GM18508 (cell line): Measurements from ENCODE around the gene DNAH9.

Experiments used
- ATAC-seq: cut with Tn5 transposase; IDR thresholded peaks from one replicate; pipeline ENCODE4 v1.9.1; 2021; ENCODE audit warnings: moderate number of reproducible peaks; ENCODE audit not compliant: insufficient read depth, unreplicated experiment

DNAH9 gene

DNA sequence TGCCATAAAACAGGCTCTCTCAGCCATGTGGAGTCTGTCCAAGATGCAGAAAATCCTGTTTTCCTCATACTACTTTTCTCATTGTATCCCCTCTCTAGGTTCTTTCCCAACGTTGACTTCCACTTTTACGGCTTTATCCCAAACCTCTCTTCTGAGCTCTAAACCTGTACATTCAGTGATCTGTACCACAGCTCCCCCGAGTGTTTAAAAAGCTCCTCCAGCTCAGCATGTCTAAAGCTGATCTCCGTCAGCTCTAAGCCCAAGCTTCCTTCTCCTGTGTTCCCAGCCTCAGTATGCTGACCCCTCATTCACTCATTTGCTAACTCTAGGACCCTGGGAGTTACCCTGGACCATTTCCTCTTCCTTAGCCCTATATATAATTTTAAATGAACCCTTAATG is 144.6 kb downstream of the DNAH9 start:
- ATAC-seq, result no peak

DNA sequence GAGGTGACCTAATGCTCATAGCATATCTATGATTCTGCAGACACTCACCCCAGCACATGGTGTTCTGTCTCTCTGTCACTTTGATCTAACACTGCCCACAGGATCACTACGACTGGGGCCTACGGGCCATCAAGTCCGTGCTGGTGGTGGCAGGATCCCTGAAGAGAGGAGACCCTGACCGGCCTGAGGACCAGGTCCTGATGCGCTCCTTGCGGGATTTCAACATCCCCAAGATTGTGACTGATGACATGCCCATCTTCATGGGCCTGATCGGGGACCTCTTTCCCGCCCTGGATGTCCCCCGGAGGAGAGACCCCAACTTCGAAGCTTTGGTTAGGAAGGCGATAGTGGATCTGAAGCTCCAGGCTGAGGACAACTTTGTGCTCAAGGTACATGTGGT is 146.4 kb downstream of the DNAH9 start:
- ATAC-seq, result no peak

DNA sequence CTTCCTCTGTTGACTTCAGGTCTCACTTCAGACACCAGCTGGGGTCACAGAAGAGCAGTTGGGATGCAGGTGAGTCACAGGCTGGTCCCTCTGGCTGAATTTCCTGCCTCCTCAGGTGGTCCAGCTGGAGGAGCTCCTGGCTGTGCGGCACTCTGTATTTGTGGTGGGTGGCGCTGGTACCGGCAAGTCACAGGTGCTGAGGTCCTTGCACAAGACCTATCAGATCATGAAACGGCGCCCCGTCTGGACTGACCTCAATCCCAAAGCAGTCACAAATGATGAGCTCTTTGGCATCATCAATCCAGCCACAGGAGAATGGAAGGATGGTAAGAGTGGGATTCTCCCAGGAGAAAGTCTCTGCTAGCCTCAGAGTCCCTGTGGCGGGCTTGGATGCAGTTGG is 149.2 kb downstream of the DNAH9 start:
- ATAC-seq, result no peak

DNA sequence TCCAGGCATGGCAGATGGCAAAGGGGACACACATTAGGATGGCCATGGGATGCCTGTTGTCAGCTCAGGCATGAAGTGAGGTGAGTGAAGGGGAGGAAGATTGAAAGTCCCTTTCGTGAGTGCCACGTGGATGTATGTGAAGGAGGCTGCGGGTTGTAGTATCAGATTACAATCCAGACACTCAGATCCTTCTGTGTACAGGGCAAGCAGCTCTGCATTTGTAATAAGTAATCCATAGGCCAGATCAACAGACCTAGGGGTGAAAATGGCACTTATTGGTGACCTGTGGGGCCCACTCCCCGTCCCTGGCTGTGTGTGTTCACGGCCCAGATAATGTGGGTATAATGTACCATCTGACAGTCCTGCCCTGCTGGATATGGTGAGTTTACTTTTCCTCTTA is 159.5 kb downstream of the DNAH9 start:
- no peak for ATAC-seq

DNA sequence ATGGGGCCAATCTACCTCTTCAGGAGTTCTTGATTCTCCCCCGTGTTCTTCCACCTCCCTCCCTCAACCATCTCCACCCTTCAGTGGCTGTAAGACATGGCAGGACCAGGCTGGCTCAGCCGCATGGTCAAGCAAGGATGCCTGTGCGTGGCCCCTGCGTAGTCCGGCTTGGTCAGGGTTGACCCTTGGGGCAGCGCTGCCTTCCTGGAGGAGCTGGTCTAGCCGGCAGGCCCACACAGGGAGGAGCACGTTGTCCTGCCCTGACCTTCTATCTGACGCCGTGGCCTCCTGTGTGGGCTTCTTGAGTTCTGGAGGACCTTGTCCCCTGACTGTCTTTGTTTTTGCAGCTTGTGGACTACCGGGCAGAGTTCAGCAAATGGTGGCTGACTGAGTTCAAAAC is 169.8 kb downstream of the DNAH9 start:
- ATAC-seq, result no peak

DNA sequence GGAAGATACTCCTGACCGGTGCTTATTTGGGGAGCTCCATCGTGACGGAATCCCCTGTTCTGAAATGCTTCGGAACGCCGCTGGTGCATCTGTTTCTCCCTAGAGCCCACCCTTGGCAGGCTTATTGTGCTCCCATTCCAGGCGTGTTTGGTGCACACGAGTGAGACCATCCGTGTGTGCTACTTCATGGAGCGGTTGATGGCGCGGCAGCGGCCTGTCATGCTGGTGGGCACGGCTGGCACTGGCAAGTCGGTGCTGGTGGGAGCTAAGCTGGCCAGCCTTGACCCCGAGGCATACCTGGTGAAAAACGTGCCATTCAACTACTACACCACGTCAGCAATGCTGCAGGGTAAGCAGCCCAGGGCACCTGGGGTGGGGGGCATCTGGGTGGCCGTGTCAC is 170.7 kb downstream of the DNAH9 start:
- no peak for ATAC-seq

DNA sequence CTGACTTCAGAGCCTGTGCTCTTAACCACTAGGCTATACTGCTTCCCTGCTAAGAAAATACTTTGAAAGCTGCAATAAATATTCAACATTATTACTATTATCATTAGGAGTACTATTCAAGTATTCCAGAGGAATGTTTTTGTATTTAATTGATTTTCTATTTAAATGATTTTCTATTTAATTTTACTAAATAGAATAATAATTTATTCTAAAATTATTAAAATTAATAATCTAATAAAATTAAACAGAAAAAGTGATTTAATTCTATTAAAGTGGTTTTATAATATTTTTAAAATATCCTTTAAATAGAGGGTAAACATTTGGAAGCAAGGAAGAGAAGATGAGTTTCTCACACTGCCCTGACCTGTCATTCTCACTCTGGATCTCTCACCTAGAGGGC is 173.8 kb downstream of the DNAH9 start:
- ATAC-seq, result no peak

DNA sequence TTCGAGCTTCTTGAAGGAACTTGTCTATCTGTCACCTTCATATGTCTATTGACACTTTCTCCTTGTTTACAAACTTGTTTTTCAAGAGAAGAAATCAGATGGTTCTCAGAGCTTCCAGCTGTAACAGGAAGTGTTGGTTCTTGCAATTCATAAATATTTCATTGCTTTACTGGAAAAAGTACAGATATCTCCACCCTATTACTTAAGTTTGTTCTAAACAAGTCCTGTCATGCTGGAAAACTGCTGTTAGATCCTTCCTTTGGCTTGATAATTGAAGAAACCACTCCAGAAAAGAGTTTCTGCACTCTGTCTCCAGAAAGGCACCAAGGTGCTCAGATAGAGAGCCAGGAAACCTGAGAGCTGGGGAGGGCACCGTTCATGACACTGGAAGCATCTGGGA is 181.6 kb downstream of the DNAH9 start:
- ATAC-seq, result no peak

DNA sequence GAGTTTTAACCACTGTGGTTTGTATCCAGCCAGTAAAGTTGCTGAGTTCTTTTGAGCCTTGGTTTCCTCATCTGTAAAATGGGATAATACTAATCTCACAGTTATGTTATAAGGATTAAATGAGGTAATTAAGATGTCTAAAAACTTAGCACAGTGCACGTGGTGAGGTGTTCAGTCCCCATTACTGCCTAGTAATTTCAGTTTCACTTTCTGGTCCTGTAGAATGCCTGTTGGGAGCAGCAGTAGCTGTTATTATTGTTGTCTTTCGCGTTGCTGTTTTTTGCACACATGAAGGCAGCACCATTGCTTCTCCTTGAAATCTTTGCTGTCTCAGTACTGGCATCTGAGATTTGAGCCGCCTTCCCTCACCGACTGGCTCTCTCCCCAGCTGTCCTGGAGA is 182.4 kb downstream of the DNAH9 start:
- no peak for ATAC-seq

DNA sequence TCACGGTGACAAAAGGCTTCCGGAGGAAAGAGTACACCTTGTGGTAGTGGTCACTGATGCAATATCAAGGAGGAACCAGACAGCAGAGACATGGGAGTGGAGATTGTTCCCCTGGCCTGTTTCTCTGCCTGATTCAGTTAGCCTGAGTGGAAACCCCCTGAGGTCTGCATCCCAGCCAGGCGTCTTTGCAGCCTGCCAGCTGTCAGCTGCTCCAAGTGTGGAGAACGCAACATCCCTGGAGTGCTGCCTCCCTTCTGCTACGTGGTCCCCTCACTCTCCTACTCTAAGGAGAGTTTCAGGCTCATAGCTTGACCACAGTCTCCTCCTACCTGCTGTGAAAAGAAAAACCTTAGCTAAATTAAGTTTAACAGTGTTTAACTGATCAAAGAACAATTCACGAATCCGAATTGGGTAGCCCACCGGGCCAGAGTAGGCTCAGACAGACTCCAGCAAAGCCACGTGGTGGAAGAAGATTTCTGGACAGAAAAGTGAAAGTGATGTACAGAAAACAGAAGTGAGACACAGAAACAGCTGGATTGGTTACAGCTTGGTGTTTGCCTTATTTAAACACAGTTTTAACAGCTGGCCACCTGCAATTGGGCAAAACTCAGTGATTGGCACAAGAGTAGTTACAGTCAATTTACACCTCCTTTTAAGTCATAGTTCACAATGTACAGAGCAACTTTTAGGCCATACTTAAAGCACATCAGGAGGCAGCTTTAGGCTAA is 188.6 kb downstream of the DNAH9 start:
- no peak for ATAC-seq

DNA sequence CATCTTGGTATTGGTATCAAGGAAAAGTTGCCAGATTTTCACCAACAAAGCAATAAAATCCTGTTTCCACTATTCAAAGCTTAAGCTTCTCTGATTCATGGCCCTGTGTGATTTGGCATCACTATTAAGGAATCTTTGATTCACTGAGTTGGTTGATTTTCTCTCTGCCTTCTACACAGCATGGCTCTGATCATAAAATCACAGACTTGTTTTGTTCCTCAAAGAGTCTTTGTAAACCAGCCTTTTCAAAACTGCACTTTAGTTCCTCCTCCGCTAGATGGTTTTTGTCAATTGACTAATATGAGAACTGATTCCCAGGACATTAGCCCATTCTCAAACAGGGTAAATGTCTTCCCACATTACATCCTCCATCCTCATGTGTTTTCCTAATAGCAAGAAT is 197.6 kb downstream of the DNAH9 start:
- ATAC-seq, result no peak

DNA sequence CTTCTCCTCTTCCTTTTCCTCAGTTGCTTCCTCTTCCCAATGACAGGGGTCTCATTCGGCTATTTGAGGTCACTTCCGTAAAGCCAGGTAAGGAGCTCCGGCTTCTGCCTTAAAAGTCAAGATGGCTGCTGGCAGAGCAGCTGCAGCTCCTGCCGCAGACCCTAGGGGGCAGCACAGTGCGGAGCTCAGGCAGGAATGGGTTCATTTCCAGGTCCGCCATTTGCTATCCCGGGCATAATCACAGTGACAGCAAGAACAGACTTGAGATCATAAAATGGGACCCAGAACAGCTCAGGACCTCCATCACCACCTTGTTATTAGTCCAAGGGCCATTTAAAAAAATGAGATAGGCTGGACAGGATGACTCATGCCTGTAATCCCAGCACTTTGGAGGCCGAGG is 199.5 kb downstream of the DNAH9 start:
- ATAC-seq, result no peak

DNA sequence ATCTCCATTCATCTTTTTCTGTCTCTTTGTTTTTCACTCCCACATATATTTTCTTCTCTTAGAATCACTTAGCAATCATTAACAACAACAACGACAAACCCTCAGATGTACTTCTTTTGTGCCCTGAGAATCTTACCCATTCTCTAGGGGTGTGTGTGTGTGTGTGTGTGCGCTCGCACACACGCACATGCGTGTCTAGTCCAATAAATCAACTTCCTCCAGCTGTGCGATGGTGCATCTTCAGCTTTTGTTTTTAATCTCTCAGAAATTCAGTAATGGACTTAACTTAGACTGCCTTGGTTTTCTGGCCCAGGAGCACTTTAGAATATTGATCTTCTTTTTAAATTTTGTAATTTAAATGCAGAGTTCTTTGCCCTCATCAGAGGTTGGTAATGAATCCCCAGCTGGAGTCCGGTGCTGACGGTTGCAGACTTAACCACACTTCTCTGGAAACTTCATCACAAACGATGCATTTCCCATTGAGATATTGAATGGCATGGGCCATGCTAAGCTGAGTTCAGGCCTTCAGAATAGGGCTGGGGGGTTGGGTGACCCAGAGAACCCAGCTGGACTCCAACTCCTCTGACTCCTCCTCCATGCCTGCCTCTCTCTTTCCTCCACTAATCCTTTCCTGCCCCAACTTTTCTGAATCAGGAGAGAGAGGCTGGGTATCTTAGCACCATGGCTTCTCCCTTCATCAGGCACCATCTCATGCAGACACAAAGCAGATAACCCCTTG is 205.1 kb downstream of the DNAH9 start:
- no peak for ATAC-seq

DNA sequence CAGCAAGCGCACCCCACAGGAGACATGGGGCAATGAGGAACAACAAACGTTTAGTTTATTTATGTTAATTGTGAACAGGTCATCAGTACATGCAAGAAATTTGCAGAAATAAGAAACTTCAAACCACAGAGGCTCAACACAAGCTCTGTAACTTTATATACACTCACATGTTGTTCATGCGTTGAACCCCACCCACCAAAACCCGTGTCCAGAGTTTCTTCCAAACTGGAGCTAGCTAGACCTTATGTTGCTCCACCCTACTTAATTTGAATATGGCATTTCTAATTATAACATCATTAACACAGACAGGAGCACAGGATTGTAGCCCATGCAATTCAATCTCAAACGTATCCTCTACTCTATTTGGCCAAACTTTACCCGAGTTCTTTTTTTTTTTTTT is 206.9 kb downstream of the DNAH9 start:
- no peak for ATAC-seq

DNA sequence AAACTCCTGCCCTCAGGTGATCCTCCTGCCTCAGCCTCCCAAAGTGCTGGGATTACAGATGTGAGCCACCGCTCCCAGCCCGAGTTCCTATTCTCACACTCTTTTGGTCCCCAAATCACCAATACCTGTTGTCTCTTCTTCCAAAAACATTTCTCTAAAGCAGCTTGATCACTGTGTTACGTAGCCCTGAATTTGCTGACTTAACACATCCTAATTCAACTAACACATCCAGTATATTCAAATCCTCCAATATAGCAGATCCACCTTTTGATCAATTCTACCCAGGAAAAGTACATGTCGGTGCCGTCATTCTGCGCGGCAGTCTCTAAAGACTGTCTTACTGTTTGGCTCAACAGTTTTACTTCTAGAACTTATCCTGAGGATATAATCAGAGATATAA is 207.7 kb downstream of the DNAH9 start:
- ATAC-seq, result no peak

DNA sequence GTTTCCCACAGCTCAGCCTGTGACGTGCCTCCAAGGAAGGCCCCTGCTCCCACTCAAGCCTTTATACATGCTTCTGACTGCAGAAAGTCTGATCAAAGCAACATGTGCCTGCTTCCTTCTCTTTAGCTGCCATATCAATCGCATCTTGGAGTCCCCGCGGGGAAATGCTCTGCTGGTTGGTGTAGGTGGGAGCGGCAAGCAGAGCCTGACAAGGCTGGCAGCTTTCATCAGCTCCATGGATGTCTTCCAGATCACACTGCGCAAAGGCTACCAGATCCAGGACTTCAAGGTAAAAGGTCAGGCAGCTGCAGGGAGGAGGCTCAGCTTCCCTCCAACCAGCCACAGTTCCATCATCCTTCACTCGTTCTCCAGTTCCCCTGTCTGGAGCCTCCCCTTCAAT is 209.3 kb downstream of the DNAH9 start:
- no peak for ATAC-seq

DNA sequence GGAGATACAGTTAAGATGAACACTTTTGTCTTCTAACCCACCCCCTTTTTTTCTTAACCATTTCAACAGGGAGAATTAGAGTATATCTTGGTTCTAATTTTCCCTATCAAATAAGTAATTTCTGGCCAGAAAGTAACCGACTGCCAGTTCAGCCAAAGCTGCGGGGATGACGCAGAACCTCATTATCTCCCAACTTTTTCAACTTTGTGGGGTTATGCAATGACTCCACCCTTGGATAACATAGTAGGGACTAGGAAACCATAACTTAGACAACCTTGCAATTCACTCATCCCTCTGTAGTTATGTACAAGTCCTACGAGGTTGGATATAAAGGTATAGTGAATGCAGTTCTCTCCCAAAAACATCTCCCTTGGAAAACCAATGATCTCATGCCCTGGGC is 215.0 kb downstream of the DNAH9 start:
- ATAC-seq, result no peak

DNA sequence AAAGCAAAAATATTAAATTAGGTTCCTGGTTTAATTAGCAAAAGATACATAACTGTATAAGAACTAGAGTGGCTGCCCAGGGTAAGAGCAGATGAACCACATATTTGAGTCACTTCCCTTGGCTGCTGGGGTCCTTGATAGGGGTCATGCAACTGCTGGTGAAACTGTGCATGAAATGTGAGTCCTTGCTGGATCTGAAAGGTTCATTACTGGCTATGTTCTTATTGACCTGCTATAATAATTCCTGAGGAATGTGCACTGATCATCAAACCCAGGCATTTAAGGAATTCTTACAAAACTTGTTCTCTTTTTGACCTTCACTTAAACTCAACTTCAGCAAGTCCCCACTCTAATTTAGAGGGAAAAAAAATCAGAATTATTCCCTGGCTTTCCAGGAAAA is 215.6 kb downstream of the DNAH9 start:
- ATAC-seq, result no peak

DNA sequence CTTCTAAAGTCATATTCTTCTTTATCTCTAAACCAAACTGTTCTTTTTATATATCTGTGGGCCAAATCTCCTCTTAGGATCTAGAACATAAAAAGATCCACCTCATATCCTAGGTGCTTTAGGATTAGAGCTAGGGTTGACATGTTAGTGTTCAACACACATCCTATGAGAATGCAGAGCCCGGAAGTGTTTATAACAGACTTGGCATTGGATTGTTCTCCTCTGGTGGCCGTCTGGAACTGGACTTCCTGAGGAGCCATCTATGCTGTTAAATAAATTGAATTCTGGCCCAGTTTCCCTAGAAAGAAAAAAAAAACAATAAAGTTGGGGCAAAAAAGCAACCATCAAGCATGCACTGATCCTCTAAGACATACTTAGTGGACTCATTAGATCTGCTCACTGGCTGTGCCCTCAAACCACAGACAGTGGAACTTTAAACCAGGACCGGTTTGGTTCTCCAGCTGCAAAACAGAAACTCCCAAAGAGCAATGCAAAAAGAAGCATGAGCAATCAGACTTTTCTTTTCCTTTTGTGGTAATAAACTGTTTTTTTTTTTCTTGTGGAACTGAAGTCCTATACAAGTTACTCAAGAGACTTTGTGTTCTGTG is 216.5 kb downstream of the DNAH9 start:
- ATAC-seq, result no peak

DNA sequence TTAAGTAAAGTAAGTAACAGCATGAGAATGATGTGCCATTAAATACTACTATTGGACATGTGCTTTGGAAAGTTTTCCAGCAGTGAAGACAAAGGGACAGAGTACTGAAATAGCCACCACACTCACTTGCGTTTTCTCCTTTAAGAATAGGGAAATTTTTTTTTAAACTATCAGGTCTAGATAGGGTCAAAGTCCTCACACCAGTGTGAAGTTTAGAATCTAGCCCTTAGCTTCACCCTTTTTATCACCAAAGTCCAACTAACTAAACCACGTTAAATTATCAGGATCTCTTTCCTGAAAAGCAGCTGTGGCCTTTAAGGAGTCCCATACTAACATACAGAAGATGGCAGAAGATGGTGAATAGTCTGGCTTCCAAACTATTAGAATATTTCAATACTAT is 218.1 kb downstream of the DNAH9 start:
- ATAC-seq, result no peak

DNA sequence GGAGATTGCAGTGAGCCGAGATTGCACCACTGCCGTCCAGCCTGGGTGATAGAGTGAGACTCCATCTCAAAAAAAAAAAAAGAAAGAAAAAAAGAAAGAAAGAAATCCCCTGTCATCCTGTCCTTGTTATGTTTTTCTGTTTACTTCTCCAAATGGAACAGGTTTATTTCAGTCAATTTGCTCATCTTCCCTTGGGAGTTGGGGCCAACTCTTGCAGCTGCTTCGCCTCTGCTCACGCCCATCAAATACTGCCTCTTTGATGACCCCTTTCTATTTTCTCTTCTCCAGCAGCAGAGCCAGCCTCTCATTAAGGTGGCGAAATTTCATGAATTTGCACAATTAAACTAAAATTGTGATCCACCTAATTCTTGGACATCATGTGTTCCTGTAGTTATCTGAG is 225.6 kb downstream of the DNAH9 start:
- no peak for ATAC-seq
